ENCODE results near the gene PAX9.

The PAX9 gene

GRCh38 chr14:36655963-36656686 lies 5.5 kb upstream of the PAX9 start:
- DNase-seq (ENCODE audit: low read depth in 2 of 2), result no peak

GRCh38 chr14:36656687-36657398 lies 4.8 kb upstream of the PAX9 start:
- no peak for DNase-seq (ENCODE audit: low read depth in 2 of 2)

GRCh38 chr14:36657399-36658122 lies 4.1 kb upstream of the PAX9 start:
- DNase-seq (ENCODE audit: low read depth in 2 of 2), result no peak

GRCh38 chr14:36658123-36659009 lies 3.3 kb upstream of the PAX9 start:
- DNase-seq (ENCODE audit: low read depth in 2 of 2), result no peak

- no peak for DNase-seq (ENCODE audit: low read depth in 2 of 2)
These were observed 2.4 kb upstream of the PAX9 start for GRCh38 chr14:36659010-36659821.

GRCh38 chr14:36659822-36660735 lies 1.6 kb upstream of the PAX9 start:
- no peak for DNase-seq (ENCODE audit: low read depth in 2 of 2)

GRCh38 chr14:36660736-36661505 lies 739 bp upstream of the PAX9 start:
- DNase-seq (ENCODE audit: low read depth in 2 of 2), result no peak

GRCh38 chr14:36662258-36662542 lies 540 bp downstream of the PAX9 start:
- DNase-seq (ENCODE audit: low read depth in 2 of 2), result no peak

- DNase-seq (ENCODE audit: low read depth in 2 of 2), result no peak
These were observed 1.1 kb downstream of the PAX9 start for GRCh38 chr14:36662543-36663403.

GRCh38 chr14:36663404-36664321 lies 2.0 kb downstream of the PAX9 start:
- DNase-seq (ENCODE audit: low read depth in 2 of 2), result no peak

- DNase-seq (ENCODE audit: low read depth in 2 of 2), result no peak
These were observed 2.9 kb downstream of the PAX9 start for GRCh38 chr14:36664322-36665193.

GRCh38 chr14:36665887-36666415 lies 4.3 kb downstream of the PAX9 start:
- DNase-seq (ENCODE audit: low read depth in 2 of 2), result no peak

GRCh38 chr14:36666416-36667206 lies 5.0 kb downstream of the PAX9 start:
- DNase-seq (ENCODE audit: low read depth in 2 of 2), result no peak

GRCh38 chr14:36667679-36668078 lies 6.0 kb downstream of the PAX9 start:
- no peak for DNase-seq (ENCODE audit: low read depth in 2 of 2)

- DNase-seq (ENCODE audit: low read depth in 2 of 2), result no peak
These were observed 9.5 kb downstream of the PAX9 start for GRCh38 chr14:36671149-36671548.

Measured in stimulated activated CD8-positive, alpha-beta memory T cell treated with anti-CD3 and anti-CD28 coated beads, Interleukin-2, amount 100 ng/mL, for 1 hour (primary cell).